ENCODE data around the gene MAK. TPM values are rescaled to one million over a fixed set of nuclear protein-coding genes. Genes with fewer than 3 reads are reported as not detected.
A peak's percentile ranks its signal among the peaks of the same experiment; 100 is the strongest.

MAK gene
- total and polyA plus RNA-seq, 2 of the 13 experiments (the other 11 are each of a cell fraction or from before 2014, with no cell fraction given) = 0.04 TPM; not detected in 1

GRCh38 chr6:10837995-10838793 is at the start of gene MAK (continued):
- TF ChIP-seq, protein P1, sequence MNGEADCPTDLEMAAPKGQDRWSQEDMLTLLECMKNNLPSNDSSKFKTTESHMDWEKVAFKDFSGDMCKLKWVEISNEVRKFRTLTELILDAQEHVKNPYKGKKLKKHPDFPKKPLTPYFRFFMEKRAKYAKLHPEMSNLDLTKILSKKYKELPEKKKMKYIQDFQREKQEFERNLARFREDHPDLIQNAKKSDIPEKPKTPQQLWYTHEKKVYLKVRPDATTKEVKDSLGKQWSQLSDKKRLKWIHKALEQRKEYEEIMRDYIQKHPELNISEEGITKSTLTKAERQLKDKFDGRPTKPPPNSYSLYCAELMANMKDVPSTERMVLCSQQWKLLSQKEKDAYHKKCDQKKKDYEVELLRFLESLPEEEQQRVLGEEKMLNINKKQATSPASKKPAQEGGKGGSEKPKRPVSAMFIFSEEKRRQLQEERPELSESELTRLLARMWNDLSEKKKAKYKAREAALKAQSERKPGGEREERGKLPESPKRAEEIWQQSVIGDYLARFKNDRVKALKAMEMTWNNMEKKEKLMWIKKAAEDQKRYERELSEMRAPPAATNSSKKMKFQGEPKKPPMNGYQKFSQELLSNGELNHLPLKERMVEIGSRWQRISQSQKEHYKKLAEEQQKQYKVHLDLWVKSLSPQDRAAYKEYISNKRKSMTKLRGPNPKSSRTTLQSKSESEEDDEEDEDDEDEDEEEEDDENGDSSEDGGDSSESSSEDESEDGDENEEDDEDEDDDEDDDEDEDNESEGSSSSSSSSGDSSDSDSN (CRISPR knock-in tag; IDR thresholded peaks at IDR 0.05) = peak; percentile 65; the same call in 1 of the 2 replicates
- peak; percentile 73; the same call in 1 of the 2 replicates for TF ChIP-seq ZNF678 (CRISPR knock-in tag; IDR thresholded peaks at IDR 0.05)
- TF ChIP-seq GLI4 (CRISPR knock-in tag; IDR thresholded peaks at IDR 0.05; ENCODE audit: borderline replicate concordance) = peak; percentile 86; the same call in 1 of the 2 replicates
- peak; percentile 75; the same call in 1 of the 2 replicates for TF ChIP-seq ZFP91 (CRISPR knock-in tag; IDR thresholded peaks at IDR 0.05; ENCODE audit: borderline replicate concordance)
- TF ChIP-seq ZNF83 (CRISPR knock-in tag; IDR thresholded peaks at IDR 0.05; ENCODE audit: borderline replicate concordance) = 0 out of 2 replicates have a peak, but pooled peaks have one; percentile 54
- TF ChIP-seq THAP11 (CRISPR knock-in tag; IDR thresholded peaks at IDR 0.05) = peak; percentile 24; the same call in 1 of the 2 replicates
- TF ChIP-seq ZZZ3 (CRISPR knock-in tag; IDR thresholded peaks at IDR 0.05; ENCODE audit: borderline replicate concordance) = no peak
- peak; percentile 85; the same call in 2 of the 3 replicates for TF ChIP-seq MXI1 (IDR thresholded peaks at IDR 0.05; ENCODE audit: borderline replicate concordance, low read depth, low read length)
- peak; percentile 88 for TF ChIP-seq ZNF709 (CRISPR knock-in tag; IDR thresholded peaks at IDR 0.05)
- TF ChIP-seq TFAP4 (IDR thresholded peaks at IDR 0.05; ENCODE audit: borderline replicate concordance, low read depth) = peak; percentile 52; the same call in 1 of the 2 replicates
- TF ChIP-seq IKZF4 (CRISPR knock-in tag; IDR thresholded peaks at IDR 0.05; ENCODE audit: borderline replicate concordance, low read depth, not compliant biosample characterization) = peak; percentile 32
- 0 out of 2 replicates have a peak, but pooled peaks have one; percentile 56 for TF ChIP-seq ZBTB26 (CRISPR knock-in tag; IDR thresholded peaks at IDR 0.05; ENCODE audit: borderline replicate concordance)
- TF ChIP-seq RXRA (CRISPR knock-in tag; IDR thresholded peaks at IDR 0.05) = peak; percentile 81; the same call in 1 of the 2 replicates
- no peak for TF ChIP-seq NKX3-1 (CRISPR knock-in tag; IDR thresholded peaks at IDR 0.05)
- TF ChIP-seq ZNF569 (CRISPR knock-in tag; IDR thresholded peaks at IDR 0.05; ENCODE audit: borderline replicate concordance) = no peak
- 0 out of 2 replicates have a peak, but pooled peaks have one; percentile 46 for TF ChIP-seq ZNF589 (CRISPR knock-in tag; conservative IDR thresholded peaks at IDR 0.05)
- no peak for TF ChIP-seq ARNT (IDR thresholded peaks at IDR 0.05)
- TF ChIP-seq KLF15 (CRISPR knock-in tag; IDR thresholded peaks at IDR 0.05; ENCODE audit: borderline replicate concordance) = no peak
- no peak for TF ChIP-seq ATF3 (CRISPR knock-in tag; IDR thresholded peaks at IDR 0.05)
